GM18907 (cell line): Measurements from ENCODE around the gene PDLIM1.

Experiments used
- ATAC-seq: cut with Tn5 transposase; IDR thresholded peaks from one replicate; pipeline ENCODE4 v1.9.1; 2021; ENCODE audit warnings: mild to moderate bottlenecking, moderate library complexity; ENCODE audit not compliant: unreplicated experiment

Gene PDLIM1

GRCh38 chr10:95319239-95319638 is 28.4 kb upstream of the PDLIM1 start:
- no peak for ATAC-seq

DNA sequence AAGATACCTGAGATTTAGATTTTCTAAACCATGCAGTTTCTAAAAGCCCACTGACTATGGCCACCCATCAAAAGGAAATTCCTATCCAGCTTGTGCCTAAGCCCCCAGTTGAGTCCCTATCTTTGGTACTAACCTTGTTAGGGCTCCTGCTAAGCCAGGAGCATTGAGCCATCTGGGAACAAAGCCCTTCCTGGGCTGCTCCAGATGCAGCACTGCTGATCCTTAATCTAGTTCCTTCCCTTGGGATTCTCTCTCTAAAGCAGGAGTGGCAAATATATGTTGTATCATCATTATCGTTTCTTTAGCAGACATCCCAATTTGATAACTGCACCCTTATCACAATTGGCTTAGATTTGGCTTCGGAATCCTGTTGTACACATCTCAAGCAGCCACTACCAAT is 24.7 kb upstream of the PDLIM1 start:
- no peak for ATAC-seq

GRCh38 chr10:95314192-95314918 is 23.6 kb upstream of the PDLIM1 start:
- no peak for ATAC-seq

GRCh38 chr10:95312986-95313495 is 22.2 kb upstream of the PDLIM1 start:
- ATAC-seq = no peak

DNA sequence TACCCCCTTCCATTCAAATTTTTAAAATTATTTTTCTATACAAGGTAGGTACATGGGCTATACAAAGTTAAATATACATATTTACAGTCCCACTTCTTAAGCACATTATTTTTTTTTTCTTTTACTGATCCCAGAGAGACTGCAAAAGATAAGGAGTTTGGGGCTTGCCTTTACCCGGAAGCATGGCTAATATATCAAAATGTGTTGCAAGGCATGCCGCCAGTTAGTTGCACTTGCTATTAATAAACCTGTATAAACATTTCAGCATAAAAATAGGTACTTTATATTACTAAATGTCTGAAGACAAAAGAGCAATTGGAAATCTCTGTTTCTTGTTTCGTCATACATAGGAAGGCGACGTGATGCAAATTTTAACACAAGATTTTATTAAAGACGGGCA is 21.5 kb upstream of the PDLIM1 start:
- no peak for ATAC-seq

- ATAC-seq = no peak
These were observed 19.2 kb upstream of the PDLIM1 start for GRCh38 chr10:95309958-95310357.

DNA sequence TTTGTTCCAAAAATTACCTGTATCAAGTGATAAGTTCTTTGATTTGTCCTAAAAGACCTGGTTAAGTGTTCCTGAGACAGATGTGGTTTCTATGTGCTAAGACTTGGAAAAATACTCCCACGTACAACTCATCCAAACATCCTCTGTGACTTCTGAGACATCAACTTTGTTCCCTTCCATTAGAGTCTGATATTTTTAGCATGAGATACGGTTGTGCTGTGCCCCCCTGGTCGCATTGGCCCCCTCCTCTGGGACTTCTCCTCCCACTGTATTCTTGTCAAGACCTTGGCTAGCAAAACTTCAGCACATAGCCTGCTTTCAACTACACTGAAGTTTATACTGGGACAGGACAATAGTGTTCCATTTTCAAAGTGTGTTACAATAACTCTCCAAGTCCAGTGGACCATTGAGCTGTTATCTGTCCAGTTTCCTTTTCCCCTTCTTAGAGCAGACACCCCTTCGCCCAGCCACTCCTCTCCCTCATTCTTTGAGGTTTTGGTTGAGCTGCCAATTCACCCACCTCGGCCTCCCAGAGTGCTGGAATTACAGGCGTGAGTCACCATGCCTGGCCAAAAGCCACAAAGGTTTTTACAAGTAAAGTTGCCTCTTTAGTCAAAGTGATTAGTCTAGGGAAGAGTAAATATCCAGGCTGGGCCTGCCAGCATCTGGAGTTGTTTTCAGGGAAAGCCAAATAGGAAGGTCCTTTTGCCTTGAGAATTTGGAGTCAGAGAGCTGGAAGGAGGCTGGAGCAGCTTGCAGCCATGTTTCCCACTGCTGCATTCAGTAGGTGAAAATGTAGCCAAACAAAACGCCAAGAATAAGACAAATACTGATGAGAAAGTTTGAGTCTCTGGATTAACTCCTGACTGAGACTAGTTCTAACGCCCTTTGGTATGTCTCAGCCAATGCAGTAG is 17.8 kb upstream of the PDLIM1 start:
- no peak for ATAC-seq

GRCh38 chr10:95306851-95307250 is 16.0 kb upstream of the PDLIM1 start:
- ATAC-seq = no peak

DNA sequence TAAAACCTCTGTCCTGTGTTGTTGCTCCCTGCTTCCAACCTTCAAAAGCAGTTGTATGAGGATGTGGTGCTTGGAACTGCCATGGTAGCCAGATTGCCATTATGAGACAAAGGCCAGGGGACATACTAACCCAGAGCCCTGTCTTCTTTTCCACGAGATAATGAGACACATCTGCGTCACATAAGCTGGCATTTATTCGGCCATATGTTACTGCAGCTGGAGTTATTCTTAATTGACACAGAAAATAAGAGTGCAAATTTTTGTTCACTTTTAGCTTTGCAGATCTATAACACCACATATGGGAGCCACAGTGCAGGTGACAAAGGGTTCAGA is 15.5 kb upstream of the PDLIM1 start:
- ATAC-seq = no peak

GRCh38 chr10:95305606-95306317 is 15.0 kb upstream of the PDLIM1 start:
- ATAC-seq = no peak

- no peak for ATAC-seq
These were observed 14.2 kb upstream of the PDLIM1 start for GRCh38 chr10:95304976-95305375.

- ATAC-seq = no peak
These were observed 13.7 kb upstream of the PDLIM1 start for GRCh38 chr10:95304463-95304862.

- ATAC-seq = no peak
These were observed 13.1 kb upstream of the PDLIM1 start for GRCh38 chr10:95303950-95304349.

DNA sequence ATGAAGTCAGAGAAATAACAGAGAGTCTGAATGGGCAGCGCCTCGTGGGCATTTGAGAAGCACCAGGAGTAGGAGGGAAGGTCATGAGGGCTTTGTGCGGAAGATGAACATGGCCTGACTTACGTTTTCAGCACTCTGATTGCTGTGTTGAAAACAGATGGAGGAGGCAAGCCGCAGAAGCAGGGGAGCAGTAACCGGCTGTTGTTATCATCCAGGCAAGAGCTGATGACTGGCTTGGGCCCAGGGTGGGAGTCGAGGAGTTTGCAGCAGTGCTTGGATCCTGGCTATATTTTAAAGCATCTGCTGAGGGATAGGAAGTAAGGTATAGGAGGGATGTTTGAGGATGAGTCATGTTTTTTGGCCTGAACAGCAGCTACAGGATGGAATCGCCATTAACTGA is 12.7 kb upstream of the PDLIM1 start:
- ATAC-seq = no peak

DNA sequence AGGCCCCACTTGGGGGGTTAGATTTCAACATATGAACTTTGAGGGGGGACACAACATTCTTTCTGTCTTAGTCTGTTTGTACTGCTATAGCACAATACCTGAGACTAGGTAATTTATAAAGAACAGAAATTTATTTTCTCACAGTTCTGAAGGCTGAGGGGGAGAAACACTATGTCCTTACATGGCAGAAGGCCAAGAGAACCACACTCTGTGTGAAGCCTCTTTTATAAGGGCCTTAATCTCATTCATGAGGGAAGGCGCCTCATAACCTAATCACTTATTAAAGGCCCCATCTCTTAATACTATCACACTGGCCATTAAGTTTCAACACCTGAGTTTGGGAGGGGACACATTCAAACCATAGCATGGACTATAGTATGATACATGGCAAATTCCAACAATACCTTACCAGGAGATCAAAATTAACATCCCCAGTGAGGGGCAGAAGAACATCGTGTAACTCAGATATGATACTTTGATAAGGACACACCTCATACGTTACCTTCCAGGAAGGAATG is 9.3 kb upstream of the PDLIM1 start:
- no peak for ATAC-seq

DNA sequence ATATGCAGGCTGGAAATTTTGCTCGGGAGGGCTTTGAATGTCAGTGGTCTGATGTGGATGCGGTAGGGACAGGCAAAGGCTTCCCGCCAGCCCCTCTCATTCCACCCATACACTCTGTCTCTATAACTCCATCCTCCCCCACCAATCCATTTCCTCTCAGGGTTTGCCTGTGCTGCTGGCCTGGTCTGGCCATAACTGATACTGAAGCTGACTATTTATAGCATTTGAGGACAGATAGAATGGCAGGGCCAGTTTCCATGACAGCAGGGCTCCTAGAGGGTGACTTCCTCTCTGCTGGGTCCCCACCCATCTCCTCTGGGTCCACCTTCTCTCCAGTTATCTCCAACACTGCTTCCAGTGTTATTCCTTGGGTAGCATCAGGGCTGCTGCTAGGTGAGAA is 6.6 kb upstream of the PDLIM1 start:
- peak; percentile 46 for ATAC-seq

DNA sequence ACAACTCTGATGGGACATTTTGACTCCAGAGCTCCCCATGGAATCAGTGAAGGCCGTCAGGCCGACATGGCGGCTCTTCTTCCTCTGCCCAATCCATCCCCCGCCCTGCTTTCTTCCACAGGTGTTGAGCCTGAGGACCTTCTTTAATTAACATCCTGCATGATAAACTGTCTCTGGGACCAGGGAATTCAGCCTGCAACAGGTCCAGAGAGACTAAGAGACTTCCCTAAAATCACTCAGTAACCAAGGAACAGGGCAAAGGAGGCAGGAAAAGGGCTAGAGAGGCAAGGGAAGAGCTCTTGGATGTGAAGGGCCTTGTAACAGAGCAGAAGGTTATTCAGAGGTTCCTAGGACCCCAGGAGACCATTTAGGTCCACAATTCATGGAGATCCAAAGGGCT is 6.0 kb upstream of the PDLIM1 start:
- no peak for ATAC-seq

DNA sequence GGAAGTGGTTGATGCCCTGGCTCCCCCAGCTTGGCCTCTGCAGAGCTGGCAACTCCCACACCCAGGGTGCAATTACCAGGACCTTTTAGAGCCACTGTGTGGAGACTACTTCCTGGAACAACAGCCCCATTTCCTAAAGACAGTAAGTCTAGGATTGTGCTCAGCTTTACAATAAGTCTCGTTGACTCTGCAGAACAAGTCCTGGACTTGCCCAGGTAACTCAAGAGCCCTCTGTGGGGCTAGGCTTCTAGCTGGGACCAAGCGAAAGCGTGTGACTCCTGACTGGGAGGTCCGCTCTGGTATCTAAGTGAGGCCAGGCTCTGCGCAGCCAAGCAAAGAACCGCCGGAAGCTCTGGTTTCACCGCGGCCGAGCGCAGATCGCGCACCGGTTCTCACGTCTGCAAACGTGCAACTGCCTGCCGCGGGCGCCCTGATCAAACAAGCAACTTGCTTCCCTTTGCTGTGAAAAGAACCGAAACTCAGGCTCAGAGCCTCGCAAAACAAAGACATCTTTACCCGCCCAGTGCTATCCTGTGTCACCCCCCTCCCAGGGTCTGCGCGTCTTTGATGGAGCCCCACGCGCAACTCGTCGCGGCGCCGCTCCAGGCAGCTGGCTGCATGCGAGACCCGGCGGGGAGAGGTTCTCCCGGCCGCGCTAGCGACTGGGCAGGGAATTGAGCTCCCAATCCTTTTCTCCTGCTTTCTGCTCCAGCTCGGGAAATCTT is 4.4 kb upstream of the PDLIM1 start:
- ATAC-seq = peak; percentile 84

- ATAC-seq = no peak
These were observed 2.8 kb upstream of the PDLIM1 start for GRCh38 chr10:95293631-95294030.

GRCh38 chr10:95291365-95292039 is 699 bp upstream of the PDLIM1 start:
- no peak for ATAC-seq
